Psoas muscle (tissue), 8 donors: Measurements from ENCODE around the gene DIABLO. TPM values are rescaled to one million over a fixed set of nuclear protein-coding genes. Genes with fewer than 3 reads are reported as not detected.

Experiments
- ATAC-seq, 4 donors: fragments of 200-7000 bp; cut with Tn5 transposase; one replicate each; pipeline ENCODE4 v1.9.1; 2020; ENCODE audit warnings: moderate library complexity in 3 of 4, mild to moderate bottlenecking in 2 of 4
- DNase-seq, 2 donors: peaks; one replicate each; pipeline ENCODE4 v3.0.0-alpha.2; 2020
- H3K27ac ChIP-seq: fragments of 200-600 bp; one replicate; pipeline ENCODE4 v1.8.0; 2022
- H3K27me3 ChIP-seq, 3 donors: fragments of 200-600 bp in 1 of 3; one replicate each; pipeline versions ENCODE4 v1.6.1 to v1.8.0; 2013 to 2022; ENCODE audit warnings: low read length in 2 of 3, mild to moderate bottlenecking in 2 of 3, moderate library complexity in 1 of 3; ENCODE audit not compliant: insufficient read depth in 3 of 3
- H3K36me3 ChIP-seq, 2 donors: fragments of 200-600 bp in 1 of 2; one replicate each; pipeline versions ENCODE4 v1.6.1 to v1.8.0; 2013 to 2022; ENCODE audit warnings: low read depth in 1 of 2, mild to moderate bottlenecking in 1 of 2, moderate library complexity in 1 of 2; ENCODE audit not compliant: insufficient read depth in 1 of 2
- H3K4me1 ChIP-seq: fragments of 200-600 bp; one replicate; pipeline ENCODE4 v1.8.0; 2022
- H3K4me3 ChIP-seq: fragments of 200-600 bp; one replicate; pipeline ENCODE4 v1.8.0; 2022; ENCODE audit warnings: mild to moderate bottlenecking
- H3K9me3 ChIP-seq: fragments of 200-600 bp; one replicate; pipeline ENCODE4 v1.8.0; 2022
- CTCF ChIP-seq: fragments of 200-600 bp; IDR thresholded peaks from one replicate; pipeline ENCODE4 v1.8.0; 2022; ENCODE audit warnings: antibody characterized with exemption
- WGBS, 3 donors: extraction: QIAGEN DNeasy Blood & Tissue Kit; methylation state at CpG; one replicate each; pipeline versions ENCODE4 v1.1.6 to v1.1.7; 2013; 5-methylcytosine and 5-hydroxymethylcytosine counted together
- intact Hi-C, 2 donors: fragments of 100-400 bp; cut with DNase I; formaldehyde crosslinking; loops; one replicate each; pipeline versions ENCODE4 v1.11.0 to v1.14.2; 2022
- polyA plus RNA-seq, 3 donors: library from polyadenylated mRNA; stranded (reverse); fragments of 200-250 nt; gene quantifications; one replicate each; pipeline ENCODE4 v1.2.3, GENCODE V29; 2013
- total RNA-seq, 4 donors: library from RNA; stranded (reverse); fragmentation: NEBNext Ultra II Directional in 2 of 4; extraction: Animal tissue kit (Norgen Biotek cat#: 25700) in 2 of 4; gene quantifications; one replicate each; pipeline versions ENCODE4 v1.2.1 to v1.2.4, GENCODE V29; 2021 to 2023
- donor health status: healthy with polysubstance abuse.
- donor health status: DM: no; HTN: no; CAD: no; lungs with moderate emphysema.
- donor health status: Bipolar disorder and iron deficiency.
- donor health status: healthy.
- donor health status: DM: yes; HTN: yes; CAD: no.
- donor health status: DM: no; HTN: no; CAD: no.
- donor health status: DM: no; HTN: no; CAD: no.
- donor health status: DM: yes; HTN: yes; CAD: no.

The DIABLO gene
- total and polyA plus RNA-seq, 7 donors, result 24.4 to 109 (median 35.3) TPM

GRCh38 chr12:122172262-122172939 lies 53.5 kb downstream of the DIABLO start:
- DNase-seq, result no peak
- intact Hi-C loops, result no loop called here
- 67 to 75% (median 69%) methylated on average over 17 of the region's 17 CpGs for WGBS, 3 donors
- Histone ChIP-seq H3K36me3 (no peaks in the 10 kb centered on the region), H3K27me3 (no peaks in the 10 kb centered on the region), H3K4me1 (no peaks in the 10 kb centered on the region), H3K9me3 (no peaks in the 10 kb centered on the region), H3K27ac (no peak overlapping the region), H3K4me3 (no peak overlapping the region)
- TF ChIP-seq CTCF, result no peak
- ATAC-seq, result no peak

- Histone ChIP-seq H3K9me3 (no peaks in the 10 kb centered on the region), H3K27me3 (no peaks in the 10 kb centered on the region), H3K36me3 (no peaks in the 10 kb centered on the region), H3K4me3 (no peak overlapping the region), H3K4me1 (no peaks in the 10 kb centered on the region), H3K27ac (no peak overlapping the region)
- intact Hi-C loops, result no loop called here
- ATAC-seq (no peak), DNase-seq (no peak)
- 85 to 89% (median 86%) methylated on average over 5 of the region's 5 CpGs for WGBS, 3 donors
- TF ChIP-seq CTCF, result no peak
Observed at GRCh38 chr12:122171399-122171798, 54.5 kb downstream of the DIABLO start.

GRCh38 chr12:122168492-122168891 lies 57.4 kb downstream of the DIABLO start:
- intact Hi-C loops, result no loop called here
- ATAC-seq, result no peak
- 87 to 93% (median 91%) methylated on average over 3 of the region's 3 CpGs for WGBS, 3 donors
- Histone ChIP-seq H3K27ac (no peak overlapping the region), H3K27me3 (no peaks in the 10 kb centered on the region), H3K9me3 (no peaks in the 10 kb centered on the region), H3K4me3 (no peak overlapping the region), H3K36me3 (no peaks in the 10 kb centered on the region), H3K4me1 (no peaks in the 10 kb centered on the region)
- DNase-seq, result no peak
- TF ChIP-seq CTCF, result no peak

GRCh38 chr12:122167356-122167925 lies 58.4 kb downstream of the DIABLO start:
- ATAC-seq, result no peak
- Histone ChIP-seq H3K27me3 (no peaks in the 10 kb centered on the region), H3K36me3 (no peaks in the 10 kb centered on the region), H3K27ac (no peak overlapping the region), H3K9me3 (no peaks in the 10 kb centered on the region), H3K4me1 (no peaks in the 10 kb centered on the region), H3K4me3 (no peak overlapping the region)
- WGBS, 3 donors, result 68 to 72% (median 69%) methylated on average over 10 of the region's 10 CpGs
- intact Hi-C loops, result no loop called here
- no peak for DNase-seq
- TF ChIP-seq CTCF, result no peak
